ENCODE data around the gene SMR3B. TPM values are rescaled to one million over a fixed set of nuclear protein-coding genes. Genes with fewer than 3 reads are reported as not detected.

The SMR3B gene
- total RNA-seq, 1 experiment from 2014 or later: not detected

DNA sequence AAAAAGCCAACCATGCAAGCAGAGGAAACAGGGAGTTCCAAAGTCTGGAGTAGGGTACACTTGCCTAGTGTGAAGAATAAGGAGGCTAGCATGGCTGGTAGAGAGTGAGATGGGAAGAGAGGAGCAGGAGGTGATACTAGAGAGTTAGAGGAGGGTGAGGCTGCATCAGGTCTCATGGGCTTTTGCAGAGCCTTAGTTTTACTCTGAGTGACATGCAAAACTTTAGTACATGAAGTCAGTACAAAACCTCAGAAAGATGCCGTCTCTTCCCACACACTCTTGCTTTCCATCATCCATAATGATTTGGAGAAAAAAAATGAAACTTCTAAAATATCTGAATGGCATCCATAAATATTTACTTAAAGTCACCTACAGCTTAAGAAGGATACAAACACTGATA, 19.8 kb downstream of the SMR3B start:
- no peak for DNase-seq (ENCODE audit: unreplicated experiment)
- TF ChIP-seq, protein P1, sequence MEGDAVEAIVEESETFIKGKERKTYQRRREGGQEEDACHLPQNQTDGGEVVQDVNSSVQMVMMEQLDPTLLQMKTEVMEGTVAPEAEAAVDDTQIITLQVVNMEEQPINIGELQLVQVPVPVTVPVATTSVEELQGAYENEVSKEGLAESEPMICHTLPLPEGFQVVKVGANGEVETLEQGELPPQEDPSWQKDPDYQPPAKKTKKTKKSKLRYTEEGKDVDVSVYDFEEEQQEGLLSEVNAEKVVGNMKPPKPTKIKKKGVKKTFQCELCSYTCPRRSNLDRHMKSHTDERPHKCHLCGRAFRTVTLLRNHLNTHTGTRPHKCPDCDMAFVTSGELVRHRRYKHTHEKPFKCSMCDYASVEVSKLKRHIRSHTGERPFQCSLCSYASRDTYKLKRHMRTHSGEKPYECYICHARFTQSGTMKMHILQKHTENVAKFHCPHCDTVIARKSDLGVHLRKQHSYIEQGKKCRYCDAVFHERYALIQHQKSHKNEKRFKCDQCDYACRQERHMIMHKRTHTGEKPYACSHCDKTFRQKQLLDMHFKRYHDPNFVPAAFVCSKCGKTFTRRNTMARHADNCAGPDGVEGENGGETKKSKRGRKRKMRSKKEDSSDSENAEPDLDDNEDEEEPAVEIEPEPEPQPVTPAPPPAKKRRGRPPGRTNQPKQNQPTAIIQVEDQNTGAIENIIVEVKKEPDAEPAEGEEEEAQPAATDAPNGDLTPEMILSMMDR (IDR thresholded peaks at IDR 0.05; ENCODE audit: unreplicated experiment): no peak
- Mint-ChIP-seq H3K9me3 (ENCODE audit: unreplicated experiment) (no peaks in the 10 kb centered on the region), H3K27ac (ENCODE audit: low read depth, unreplicated experiment) (no peak overlapping the region), H3K36me3 (ENCODE audit: insufficient read depth, unreplicated experiment) (no peaks in the 10 kb centered on the region), H3K27me3 (ENCODE audit: insufficient read depth, unreplicated experiment) (no peaks in the 10 kb centered on the region), H3K4me1 (ENCODE audit: insufficient read depth, unreplicated experiment) (no peaks in the 10 kb centered on the region), H3K4me3 (ENCODE audit: unreplicated experiment) (no peak overlapping the region)
- no TSS peak for BruUV-seq (replicated peaks)
- POLR2A ChIA-PET: no interaction called here
- CTCF ChIA-PET: no interaction called here
- intact Hi-C loops (cut with micrococcal nuclease): no loop called here

DNA sequence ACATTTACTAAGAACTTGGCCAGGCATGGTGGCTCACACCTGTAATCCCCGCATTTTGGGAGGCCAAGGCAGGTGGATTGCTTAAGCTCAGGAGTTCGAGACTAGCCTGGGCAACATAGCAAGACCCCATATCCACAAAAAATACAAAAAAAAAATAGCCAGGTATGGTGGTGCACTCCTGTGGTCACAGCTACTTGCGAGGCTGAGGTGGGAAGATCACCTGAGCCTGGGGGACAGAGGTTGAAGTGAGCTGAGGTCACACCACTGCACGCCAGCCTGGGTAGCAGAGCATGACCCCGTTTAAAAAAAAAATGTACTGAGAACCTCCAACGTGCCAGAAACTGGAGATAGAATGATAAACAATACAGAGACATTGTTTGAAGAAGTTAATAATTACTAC, 22.8 kb downstream of the SMR3B start:
- H3K27me3 Mint-ChIP-seq (ENCODE audit: insufficient read depth, unreplicated experiment): no peaks in the 10 kb centered on the region
- H3K4me1 Mint-ChIP-seq (ENCODE audit: insufficient read depth, unreplicated experiment): no peaks in the 10 kb centered on the region
- H3K27ac Mint-ChIP-seq (ENCODE audit: low read depth, unreplicated experiment): no peak overlapping the region
- H3K9me3 Mint-ChIP-seq (ENCODE audit: unreplicated experiment): no peaks in the 10 kb centered on the region
- TF ChIP-seq, protein P1 (IDR thresholded peaks at IDR 0.05; ENCODE audit: unreplicated experiment): no peak
- POLR2A ChIA-PET: no interaction called here
- CTCF ChIA-PET: no interaction called here
- no peak overlapping the region for H3K4me3 Mint-ChIP-seq (ENCODE audit: unreplicated experiment)
- BruUV-seq (replicated peaks): no TSS peak
- intact Hi-C loops (cut with micrococcal nuclease): no loop called here
- no peaks in the 10 kb centered on the region for H3K36me3 Mint-ChIP-seq (ENCODE audit: insufficient read depth, unreplicated experiment)
- no peak for DNase-seq (ENCODE audit: unreplicated experiment)

DNA sequence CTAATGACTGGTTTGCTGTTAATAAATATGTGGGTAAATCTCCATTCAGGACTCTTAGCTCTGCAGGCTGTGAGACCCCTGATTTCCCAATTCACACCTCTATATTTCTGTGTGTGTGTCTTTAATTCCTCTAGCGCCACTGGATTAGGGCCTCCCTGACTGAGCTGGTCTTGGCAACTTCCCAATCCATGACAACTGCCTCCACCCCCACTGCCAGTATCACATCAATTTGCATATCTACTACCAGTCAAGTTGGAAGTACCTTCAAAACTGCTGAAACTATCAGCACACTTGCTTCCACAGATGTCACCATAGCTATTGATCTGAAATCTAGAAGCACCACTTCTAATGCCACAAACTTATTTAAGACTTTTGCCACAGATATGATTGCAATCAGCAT, 42.4 kb downstream of the SMR3B start:
- peak; percentile 45 for DNase-seq (ENCODE audit: unreplicated experiment)
- ChIA-PET POLR2A (no interaction called here), CTCF (no interaction called here)
- H3K27me3 Mint-ChIP-seq (ENCODE audit: insufficient read depth, unreplicated experiment): no peaks in the 10 kb centered on the region
- intact Hi-C loops (cut with micrococcal nuclease): no loop called here
- H3K4me3 Mint-ChIP-seq (ENCODE audit: unreplicated experiment): no peak overlapping the region
- peaks cover 4% of the 10 kb centered on the region for H3K4me1 Mint-ChIP-seq (ENCODE audit: insufficient read depth, unreplicated experiment)
- no peaks in the 10 kb centered on the region for H3K36me3 Mint-ChIP-seq (ENCODE audit: insufficient read depth, unreplicated experiment)
- no TSS peak for BruUV-seq (replicated peaks)
- no peak overlapping the region for H3K27ac Mint-ChIP-seq (ENCODE audit: low read depth, unreplicated experiment)
- TF ChIP-seq, protein P1 (IDR thresholded peaks at IDR 0.05; ENCODE audit: unreplicated experiment): no peak
- peaks cover 6% of the 10 kb centered on the region for H3K9me3 Mint-ChIP-seq (ENCODE audit: unreplicated experiment)

DNA sequence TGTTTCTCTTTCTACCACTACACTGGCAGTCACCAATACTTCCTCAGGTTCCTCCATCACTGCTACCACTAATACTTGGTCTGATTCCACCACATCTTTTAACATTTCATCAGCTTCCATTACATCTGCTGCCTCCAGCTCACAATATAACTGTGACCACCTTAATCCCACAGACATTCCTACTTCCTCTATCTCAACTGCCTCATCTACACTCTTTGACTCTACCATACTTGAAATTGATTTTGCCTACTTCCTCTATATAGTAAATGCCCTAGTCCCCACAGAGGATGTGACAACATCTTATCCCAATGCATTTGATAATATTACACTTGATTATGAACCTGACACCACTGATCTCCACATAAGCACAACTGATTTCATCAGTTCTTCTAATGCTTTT, 43.9 kb downstream of the SMR3B start:
- intact Hi-C loops (cut with micrococcal nuclease): no loop called here
- ChIA-PET POLR2A (no interaction called here), CTCF (no interaction called here)
- Mint-ChIP-seq H3K9me3 (ENCODE audit: unreplicated experiment) (peaks cover 6% of the 10 kb centered on the region), H3K27me3 (ENCODE audit: insufficient read depth, unreplicated experiment) (no peaks in the 10 kb centered on the region), H3K4me1 (ENCODE audit: insufficient read depth, unreplicated experiment) (peaks cover 4% of the 10 kb centered on the region), H3K27ac (ENCODE audit: low read depth, unreplicated experiment) (no peak overlapping the region), H3K36me3 (ENCODE audit: insufficient read depth, unreplicated experiment) (no peaks in the 10 kb centered on the region), H3K4me3 (ENCODE audit: unreplicated experiment) (no peak overlapping the region)
- BruUV-seq (replicated peaks): no TSS peak
- TF ChIP-seq, protein P1 (IDR thresholded peaks at IDR 0.05; ENCODE audit: unreplicated experiment): no peak
- DNase-seq (ENCODE audit: unreplicated experiment): no peak
